Dermis blood vessel endothelial cell (primary cell): ENCODE data around the gene RARRES2. TPM values are rescaled to one million over a fixed set of nuclear protein-coding genes. Genes with fewer than 3 reads are reported as not detected.
"Not testable (repeated sequence)": the region's sequence is repeated elsewhere in the genome, so short reads cannot be mapped to it uniquely, and the experiment has no call there.

ENCODE experiments used
- DNase-seq: peaks from one replicate; pipeline ENCODE4 v3.0.0; 2010
- total RNA-seq: library from RNA; depleted of rRNA; stranded (reverse); fragments of >200 nt; gene quantifications from 2 replicates; pipeline ENCODE4 v1.2.3, GENCODE V29; 2014

Gene RARRES2
- total RNA-seq, 1 donor from 2014 or later, result 1.9 TPM

DNA sequence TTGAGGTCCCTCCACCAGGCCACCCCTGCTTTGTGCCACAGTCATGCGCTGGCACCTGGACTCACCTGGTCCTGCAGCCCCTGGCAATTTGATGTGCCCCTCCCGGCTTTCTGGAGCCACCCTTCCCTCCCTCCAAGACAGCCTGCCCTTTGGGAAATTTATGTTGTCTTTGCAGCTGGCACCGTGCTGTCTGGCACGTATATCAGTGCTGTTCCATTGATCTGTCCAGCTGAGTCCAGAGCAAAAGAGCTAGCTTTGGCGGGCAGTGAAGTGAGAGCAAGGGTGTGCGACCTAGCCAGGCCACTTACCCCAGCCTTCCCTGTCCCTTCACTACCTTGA is 5.7 kb downstream of the RARRES2 start:
- no peak for DNase-seq

DNA sequence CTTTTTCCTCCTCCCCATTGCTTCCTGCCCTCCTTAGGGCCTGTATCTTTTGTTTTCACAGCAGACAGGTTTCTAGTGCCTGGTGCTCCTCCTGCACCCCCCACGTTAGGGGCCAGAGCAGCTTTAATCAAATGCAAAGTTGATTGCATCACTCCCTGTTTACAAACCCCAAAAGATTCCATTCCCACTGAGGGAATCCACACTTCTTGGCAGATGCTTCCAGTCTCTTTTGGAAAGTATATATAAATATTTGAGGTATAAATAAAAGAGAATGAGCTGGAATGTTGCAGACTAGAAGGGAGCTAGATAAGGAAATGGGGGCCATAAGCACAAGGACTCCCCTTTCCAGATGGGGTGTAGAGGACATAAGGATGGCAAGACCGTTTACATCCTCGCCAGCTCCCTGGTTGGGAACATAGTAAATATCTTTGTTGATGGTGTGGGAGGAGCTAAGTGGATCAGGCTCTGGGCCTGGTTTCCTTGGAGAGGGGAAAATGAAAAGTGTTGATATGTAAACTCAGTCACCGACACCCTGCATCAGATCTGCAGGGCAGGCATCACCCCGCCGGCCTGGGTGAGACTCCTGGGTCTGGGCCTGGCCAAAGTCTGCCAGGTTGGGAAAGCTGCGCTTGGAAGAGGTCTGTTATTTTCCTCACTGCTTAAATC is 6.2 kb downstream of the RARRES2 start:
- no peak for DNase-seq

DNA sequence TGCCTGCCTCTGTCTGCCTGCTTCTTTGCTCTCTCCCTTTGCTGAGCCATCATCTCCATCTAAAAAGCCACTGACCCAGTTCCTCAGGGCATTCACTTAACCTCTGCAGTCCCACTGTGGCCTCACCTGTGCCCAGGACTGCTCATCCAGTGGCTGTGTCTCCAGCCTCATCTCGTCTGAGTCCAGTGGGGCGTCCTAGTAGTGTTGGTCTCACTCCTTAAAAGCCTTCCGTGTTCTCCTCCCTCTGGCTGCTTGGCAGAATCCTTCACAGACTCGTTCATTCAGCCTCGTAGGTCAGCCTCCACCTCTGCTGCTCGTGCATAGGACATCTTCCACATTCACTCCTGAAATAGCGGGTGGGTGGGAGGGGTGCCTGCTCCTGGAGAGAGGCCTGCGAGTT is 7.3 kb downstream of the RARRES2 start:
- DNase-seq, result no peak

DNA sequence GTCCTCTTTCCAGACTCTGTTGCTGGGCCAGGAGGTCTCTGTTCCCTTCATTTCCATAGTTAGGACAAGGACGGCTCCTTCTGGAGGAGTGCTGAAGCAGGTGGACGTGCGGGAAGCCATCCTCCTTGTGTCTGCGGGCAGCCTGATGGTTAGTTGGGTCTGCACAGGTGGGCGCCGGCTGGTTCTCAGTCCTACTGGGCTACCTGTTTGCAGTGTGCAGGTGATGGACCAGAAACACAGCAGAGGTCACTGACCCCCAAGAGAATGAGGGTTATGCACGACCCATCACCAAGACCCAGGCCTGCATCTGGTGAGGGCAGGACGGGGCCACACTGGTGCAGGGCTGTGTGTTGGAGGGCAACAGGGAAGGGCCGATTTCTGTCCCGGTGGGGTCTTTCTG is 7.8 kb downstream of the RARRES2 start:
- no peak for DNase-seq

DNA sequence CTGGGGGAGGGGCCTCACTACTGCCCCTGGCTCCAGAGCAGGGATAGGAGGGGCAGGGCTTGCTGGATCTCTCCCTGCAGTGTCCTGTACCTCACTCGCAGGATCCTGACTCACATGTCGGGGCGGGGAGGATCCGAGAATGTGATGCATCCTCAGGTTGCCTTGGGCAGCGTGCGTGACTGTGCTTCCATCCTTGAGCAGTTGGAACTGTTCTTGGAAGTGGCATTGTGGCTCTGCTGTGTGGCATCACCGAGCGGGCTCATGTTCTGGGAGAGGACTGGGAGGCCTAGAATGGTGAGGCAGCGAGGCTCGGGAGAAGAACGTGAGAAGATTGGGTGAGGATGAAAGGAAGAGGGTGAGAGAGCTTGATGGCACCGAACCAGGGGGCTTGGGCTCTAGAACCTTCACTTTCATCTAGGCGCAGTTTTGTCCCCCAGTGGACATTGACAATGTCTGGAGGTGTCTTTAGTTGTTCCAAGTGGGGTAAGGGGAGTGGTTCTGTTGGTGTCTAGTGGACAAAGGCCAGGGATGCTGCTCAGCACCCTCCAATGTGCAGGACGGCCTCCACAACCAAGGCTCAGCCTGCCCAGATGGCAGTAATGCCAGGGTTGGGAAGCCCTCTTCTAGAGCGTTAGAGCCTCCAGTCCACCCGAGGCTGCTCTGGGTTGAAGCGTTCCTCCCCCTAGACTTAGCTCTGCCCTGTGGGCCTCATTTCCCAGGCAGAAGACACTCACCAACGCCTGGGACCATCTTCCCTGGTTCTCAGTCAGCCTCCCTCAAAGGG is 8.4 kb downstream of the RARRES2 start:
- no peak for DNase-seq

DNA sequence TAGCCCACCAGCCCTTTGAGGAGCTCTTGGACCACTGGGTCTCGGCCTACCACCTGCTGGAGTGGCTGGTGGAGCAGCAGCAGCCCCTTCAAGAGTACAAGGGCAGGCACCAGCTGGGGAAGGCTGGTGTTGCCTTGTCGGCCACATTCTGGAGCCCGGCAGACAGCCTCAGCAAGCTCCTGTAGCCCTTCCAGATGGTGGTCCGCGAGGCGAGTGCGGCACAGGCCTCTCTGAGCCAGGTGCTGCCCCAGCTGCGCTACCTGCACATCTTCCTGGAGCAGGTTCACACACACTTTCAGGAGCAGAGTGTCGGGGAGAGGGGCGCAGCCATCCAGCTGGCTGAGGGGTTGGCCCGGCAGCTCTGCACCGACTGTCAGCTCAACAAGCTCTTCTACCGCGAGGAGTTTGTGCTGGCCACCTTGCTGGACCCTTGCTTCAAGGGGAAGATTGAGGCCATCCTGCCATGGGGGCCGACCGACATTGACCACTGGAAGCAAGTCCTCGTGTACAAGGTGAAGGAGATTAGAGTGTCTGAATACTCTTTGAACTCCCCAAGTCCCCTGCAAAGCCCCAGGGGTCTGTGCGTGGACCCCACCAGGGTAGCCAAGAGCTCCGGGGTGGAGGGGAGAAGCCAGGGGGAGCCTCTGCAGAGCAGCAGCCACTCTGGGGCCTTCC is 11.1 kb downstream of the RARRES2 start:
- no peak for DNase-seq

DNA sequence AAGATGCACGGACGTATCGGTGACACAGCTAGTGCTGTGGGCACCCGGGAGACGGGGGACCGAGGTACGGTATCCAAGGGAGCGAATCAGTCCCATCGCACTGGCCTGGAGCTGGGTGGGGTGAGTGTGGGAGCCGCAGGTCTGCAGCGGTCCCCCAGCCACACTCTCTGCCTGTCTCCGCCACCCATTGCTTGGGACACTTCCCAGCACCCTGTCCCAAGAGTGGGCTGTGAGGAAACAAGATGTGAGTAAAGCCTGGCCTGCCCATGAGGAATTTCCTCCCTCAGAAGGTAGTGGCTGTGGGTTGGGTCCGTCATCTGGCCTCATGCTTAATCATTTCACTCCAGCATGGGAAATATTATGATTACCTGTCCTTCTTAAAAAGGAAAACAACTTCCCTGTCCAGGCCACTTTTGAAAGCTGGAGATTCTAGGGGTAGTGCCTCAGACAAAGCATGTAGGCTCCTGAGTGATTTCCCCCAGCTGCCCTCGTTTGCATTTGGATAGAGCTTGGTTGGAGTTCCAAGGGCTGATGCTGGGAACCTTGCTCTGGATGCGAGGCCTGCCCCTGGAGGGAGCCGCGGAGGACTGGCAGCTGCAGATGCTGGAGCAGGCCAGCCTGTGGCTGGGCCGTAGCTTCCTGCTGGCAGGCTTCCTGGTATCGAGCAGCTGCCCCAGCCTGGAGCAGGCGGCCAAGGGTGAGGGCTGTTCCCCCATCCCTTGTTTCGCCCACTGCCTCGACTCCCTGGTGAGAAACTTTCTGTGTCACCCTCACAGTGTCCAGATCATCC is 11.9 kb downstream of the RARRES2 start:
- DNase-seq, result no peak

DNA sequence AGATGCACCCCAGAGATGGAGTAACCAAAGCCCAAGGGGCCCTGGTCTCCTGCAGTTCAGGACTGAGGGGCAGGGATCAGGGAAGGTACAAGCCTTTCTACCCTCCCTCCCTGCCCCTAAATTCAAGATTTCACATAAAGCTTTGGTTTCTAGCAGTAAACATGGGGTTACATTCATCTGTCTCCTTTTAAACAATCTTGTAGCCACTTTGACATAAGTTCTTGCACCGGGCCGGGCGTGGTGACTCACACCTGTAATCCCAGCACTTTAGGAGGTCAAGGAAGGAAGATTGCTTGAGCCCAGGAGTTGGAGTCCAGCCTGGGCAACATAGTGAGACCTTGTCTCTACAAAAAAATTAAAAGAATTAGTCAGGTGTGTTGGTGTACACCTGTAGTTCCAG is 14.1 kb downstream of the RARRES2 start:
- no peak for DNase-seq

DNA sequence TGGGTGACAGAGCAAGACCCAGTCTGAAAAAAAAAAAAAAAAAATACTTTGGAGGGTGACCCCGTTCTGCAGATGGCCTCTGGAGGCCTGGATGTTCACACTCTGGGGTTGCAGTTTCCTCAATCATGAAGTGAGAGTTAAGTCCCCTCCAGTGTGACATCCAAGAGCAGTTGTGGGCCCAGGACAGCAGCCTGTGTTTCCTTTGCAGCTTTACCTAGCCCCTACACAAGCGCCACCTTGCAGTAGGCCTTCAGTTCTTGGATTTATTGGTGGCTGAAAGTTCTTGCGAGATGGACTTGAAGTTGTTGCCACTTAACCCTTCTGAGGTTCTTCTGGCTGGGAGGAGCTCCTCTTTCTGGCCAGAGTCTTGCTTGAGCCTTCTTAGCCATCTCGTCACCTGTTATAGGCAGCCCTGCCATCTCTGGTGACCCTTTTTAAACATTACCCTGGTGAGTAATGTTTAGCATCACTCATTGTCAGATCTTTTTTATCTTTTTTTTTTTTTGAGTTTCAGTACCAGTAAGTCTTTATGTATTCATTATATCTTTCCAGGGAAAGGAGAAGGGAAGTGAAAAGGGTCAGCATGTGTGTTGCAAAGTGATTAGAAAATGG is 14.7 kb downstream of the RARRES2 start:
- no peak for DNase-seq

DNA sequence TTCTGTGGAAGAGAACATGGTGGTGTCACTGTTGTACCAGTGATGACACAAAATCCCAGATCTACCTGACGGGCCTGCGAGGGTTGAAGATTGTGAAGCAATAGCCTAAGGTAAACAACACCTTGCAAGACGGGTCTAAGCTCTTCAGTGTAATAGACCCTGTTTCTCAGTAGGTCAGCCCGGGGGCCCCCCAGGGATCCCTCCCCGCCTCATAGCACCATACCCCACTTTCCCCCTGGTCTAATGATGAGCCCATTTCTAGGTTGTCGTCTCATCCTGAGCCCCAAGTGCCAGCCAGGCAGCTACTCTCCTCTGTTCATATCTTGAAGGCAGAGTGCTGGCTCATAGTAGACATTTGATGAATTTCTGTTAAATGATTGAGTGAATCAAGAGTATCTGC is 15.5 kb downstream of the RARRES2 start:
- DNase-seq, result no peak

DNA sequence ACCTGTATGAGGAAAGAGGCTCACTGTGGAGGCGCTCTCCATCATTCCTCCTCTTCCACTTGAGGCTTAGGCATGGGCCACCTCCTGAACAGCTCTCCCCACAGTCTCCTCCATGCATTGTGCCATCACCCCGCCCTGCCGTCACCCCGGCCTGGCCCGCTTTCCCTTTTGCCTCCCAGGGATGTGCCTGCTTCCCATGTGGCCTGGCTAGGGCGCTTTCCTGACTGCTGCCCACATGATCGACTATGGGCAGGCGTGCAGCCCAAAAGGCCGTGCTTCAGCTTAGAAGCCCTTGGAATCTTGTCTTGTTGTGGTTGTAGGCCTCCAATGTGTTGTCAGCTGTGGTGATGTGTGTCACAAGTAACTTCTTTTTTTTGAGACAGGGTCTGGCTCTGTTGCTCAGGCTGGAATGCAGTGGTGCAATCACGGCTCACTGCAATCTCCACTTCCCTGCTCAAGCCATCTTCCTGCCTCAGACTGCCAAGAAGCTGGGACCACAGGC is 16.3 kb downstream of the RARRES2 start:
- no peak for DNase-seq

DNA sequence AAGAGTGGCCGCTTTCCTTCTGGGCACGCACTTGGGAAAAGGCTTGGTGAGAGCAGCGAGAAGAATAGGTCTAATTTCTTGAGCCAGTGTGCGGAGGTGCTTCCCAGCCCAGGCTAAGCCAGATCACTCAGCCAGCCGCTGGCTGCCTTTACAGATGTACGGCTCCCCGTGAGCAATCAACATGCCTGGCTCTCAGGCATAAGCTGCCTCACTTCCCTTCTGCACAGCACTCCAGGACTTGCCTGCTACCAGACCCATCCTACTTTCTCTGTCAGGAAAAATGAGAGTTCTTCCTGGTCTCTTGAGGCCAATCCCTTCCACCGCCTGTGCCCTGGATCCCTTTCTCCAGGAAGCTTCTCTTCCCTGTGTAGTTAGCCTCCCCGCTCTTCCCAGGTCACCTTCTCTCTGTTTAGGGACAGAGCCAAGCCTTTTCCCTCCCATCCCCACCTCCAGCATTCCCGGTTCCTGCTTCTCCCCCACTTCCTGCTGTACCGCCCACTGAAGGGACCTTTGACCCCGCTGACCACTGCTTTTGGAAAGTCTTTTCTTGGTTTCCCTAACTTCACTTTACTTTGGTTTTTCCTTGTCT is 17.0 kb downstream of the RARRES2 start:
- DNase-seq, result peak; percentile 57

DNA sequence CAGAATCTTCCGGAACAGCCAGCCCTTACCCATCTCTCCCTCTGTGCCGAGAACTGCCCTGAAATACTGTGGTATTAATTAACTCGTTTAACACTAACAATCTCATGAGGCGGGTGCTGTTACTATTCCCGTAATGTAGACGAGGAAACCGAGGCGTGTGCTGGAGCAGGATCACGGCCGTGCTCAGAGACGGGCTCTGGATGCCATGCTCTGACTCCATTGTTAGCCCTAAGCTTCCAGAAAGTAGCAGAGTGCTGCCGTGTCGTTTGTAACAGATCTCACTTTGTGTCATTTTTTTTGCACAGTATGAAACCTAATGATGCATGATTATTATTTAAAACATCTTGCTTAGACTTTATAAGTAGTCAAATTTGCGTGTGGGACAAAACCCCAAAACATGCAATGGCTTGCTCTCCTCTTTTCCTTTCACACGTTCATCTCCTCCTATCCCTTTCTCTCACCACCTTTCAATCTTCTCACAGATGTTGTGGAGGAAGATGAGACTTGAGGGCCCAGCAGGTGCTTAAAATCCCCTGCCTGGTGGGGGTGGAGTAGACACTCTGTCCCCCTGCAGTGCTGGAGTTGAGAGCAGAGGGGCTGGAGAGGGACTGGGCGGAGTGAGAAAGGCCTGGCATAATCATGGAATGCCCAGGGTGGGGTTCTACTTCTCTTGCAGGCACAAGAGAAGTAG is 17.6 kb downstream of the RARRES2 start:
- peak; percentile 40 for DNase-seq

DNA sequence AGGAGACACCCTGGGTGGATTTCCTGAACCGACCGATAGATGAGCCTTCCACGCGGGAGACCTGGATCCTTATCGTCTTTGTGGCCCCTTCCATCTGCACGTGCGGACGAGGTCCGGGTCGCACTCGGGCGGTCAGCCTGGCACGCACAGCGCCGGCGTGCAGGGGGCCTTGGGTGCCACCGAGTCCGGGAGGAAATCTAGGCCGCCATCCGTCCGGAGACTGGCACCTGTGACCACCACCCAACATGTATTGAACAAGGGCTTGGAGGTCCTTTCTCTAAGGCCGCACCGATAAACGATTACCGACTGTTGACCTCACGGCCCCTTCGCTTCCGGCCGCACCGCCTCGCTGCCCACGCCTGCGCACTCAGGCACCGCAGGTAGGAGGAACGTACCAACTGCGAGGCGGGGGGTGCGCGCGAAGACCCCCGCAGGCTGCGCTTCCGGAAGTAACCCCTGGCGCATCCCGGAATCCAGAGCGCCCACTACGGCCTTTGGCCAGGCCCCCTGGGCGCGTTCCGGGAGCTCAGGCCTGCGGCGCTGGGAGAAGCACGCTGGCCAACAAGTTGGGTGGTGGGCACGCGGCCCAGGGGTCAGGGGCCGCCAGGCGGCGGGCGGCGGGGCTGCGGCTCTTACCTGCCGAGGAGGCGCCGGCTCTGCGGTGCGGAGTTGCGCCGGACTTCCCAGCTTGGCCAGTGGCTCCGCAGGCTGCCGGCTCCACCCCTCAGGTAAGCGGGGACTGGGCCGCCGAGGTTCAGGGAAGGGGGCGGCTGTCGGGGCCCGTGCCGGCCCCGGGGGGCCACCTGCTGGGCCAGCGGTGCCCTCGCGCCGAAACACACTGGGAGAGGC is 18.4 kb downstream of the RARRES2 start, which contains the start of the genes ACTR3C and LRRC61:
Gene ACTR3C (minus strand): TSS at position 713 of the 849 bp plus-strand sequence. CDS start 28,249 bp downstream, outside the sequence.
Gene LRRC61 (plus strand): TSS at position 523 of the 849 bp plus-strand sequence. CDS start 13,507 bp downstream, outside the sequence.
- DNase-seq, result peak; percentile 48

DNA sequence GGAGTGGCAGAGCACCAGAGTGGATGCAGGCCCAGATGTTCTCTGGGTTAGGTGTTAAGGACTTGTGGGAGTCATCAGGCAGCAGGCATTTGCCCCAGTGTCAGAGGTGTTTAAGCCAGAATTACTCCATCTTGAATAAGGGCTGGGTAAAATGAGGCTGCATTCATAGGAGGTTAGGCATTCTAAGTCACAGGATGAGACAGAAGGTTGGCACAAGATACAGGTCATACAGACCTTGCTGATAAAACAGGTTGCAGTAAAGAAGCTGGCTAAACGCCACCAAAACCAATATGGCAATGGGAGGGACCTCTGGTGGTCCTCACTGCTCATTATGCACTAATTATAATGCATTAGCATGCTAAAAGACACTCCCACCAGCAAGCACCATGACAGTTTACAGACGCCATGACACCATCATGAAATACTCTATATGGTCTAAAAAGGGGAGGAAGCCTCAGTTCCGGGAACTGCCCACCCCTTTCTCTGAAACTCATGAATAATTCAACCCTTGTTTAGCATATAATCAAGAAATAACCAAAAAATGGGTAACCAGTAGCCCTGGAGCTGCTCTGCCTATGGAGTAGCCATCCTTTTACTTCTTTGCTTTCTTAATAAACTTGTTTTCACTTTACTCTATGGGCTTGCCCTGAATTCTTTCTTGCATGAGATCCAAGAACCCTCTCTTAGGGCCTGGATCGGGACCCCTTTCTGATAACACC is 19.2 kb downstream of the RARRES2 start:
- DNase-seq, result no peak

DNA sequence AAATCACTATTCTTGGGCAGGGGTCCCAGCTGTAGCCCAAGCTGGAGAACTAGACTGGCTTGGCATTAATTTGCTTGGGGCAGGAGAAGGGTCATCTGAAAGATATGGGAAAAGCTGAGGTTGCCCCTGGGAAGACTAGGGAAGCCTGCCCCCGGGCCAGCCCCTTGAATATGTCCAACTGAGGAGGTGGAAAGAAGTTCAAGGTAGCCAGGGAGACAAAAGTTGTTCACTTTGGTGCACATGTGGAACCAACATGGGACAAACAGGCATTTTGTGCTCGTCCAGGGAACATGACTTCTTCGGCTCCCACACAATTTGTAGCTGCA is 19.7 kb downstream of the RARRES2 start:
- DNase-seq, result no peak

DNA sequence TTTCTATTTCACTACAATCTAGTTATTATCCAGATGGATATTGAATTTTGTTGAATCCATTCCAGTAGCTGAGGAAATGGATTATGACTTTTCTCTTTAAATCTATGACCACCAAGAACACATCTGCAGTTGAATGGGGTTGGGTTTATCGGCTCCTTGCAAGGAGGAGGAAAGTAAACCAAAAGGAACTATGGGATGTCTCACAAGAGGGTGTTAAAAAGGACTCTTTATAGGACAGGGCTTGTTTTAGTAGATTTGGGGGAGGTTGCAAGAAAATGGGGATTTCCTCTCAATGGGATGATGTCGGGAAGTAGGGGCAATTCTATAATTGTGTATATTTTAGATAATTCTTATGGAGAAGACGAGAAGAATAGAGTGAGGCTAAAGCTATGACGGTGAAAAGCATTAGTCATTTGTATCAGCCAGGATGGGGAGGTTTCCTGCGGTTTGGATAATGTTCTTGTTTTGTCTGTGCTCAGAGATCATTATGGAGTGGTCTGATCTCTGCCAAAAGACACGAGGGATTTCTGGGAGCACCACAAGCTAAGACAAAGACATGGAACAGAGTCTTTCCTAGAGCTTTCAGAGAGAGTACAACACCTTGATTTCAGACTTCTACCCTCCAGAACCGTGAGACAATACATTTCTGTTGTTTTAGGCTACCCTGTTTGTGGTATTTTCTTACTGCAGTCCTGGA is 23.5 kb downstream of the RARRES2 start:
- DNase-seq, result peak; percentile 81

DNA sequence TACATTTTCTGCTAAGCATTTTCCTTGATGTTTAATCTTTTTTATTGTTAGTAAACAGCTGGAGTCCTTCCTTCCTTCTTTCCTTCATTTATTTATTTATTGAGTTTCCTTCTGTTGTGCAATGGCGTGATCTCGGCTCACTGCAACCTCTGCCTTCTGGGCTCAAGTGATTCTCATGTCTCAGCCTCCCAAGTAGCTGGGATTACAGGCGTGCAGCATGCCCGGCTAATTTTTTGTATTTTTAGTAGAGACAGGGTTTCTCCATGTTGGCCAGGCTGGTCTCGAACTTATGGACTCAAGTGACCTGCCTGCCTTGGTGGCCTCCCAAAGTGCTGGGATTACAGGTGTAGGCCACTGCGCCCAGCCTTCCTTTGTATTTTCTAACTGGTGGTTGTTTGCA is 24.4 kb downstream of the RARRES2 start:
- not testable (repeated sequence) for DNase-seq
